Activated naive CD8-positive, alpha-beta T cell treated with anti-CD3 and anti-CD28 coated beads, Interleukin-2, amount 50 U/mL, for 24 hours (primary cell): ENCODE measurements around the gene ETV1.

Experiments
- ATAC-seq: fragments of 150-1000 bp; cut with Tn5 transposase; one replicate; pipeline ENCODE4 v1.10.0; 2021
- DNase-seq: peaks from one replicate; pipeline ENCODE4 v3.0.0; 2021
- H3K27ac Mint-ChIP-seq: one replicate; pipeline ENCODE4 v1.8.0; 2021; ENCODE audit warnings: mild to moderate bottlenecking, mixed read lengths
- H3K27me3 Mint-ChIP-seq: one replicate; pipeline ENCODE4 v1.8.0; 2021; ENCODE audit warnings: mixed read lengths
- H3K36me3 Mint-ChIP-seq: one replicate; pipeline ENCODE4 v1.8.0; 2021; ENCODE audit warnings: low read depth, mixed read lengths
- H3K4me1 Mint-ChIP-seq: one replicate; pipeline ENCODE4 v1.8.0; 2021; ENCODE audit warnings: mixed read lengths
- H3K4me3 Mint-ChIP-seq: one replicate; pipeline ENCODE4 v1.8.0; 2021; ENCODE audit warnings: mild to moderate bottlenecking, moderate library complexity, mixed read lengths
- H3K9me3 Mint-ChIP-seq: one replicate; pipeline ENCODE4 v1.8.0; 2021; ENCODE audit warnings: mixed read lengths

The ETV1 gene

GRCh38 chr7:13991791-13992595, 2.5 kb upstream of the ETV1 start:
- H3K27me3 Mint-ChIP-seq = peaks cover 7% of the 10 kb centered on the region

GRCh38 chr7:13990984-13991790, 1.7 kb upstream of the ETV1 start:
- peaks cover 7% of the 10 kb centered on the region for H3K27me3 Mint-ChIP-seq
- no peaks in the 10 kb centered on the region for H3K4me1 Mint-ChIP-seq
- ATAC-seq (peak; percentile 92), DNase-seq (peak; percentile 78)
- H3K4me3 Mint-ChIP-seq = no peak overlapping the region
- H3K27ac Mint-ChIP-seq = no peak overlapping the region
- no peaks in the 10 kb centered on the region for H3K36me3 Mint-ChIP-seq
- H3K9me3 Mint-ChIP-seq = peaks cover 3% of the 10 kb centered on the region

More at GRCh38 chr7:13991791-13992595, 2.5 kb upstream of the ETV1 start:
- Mint-ChIP-seq H3K27ac (no peak overlapping the region), H3K9me3 (peaks cover 3% of the 10 kb centered on the region), H3K36me3 (no peaks in the 10 kb centered on the region), H3K4me1 (no peaks in the 10 kb centered on the region), H3K4me3 (no peak overlapping the region)
- no peak for DNase-seq
- no peak for ATAC-seq

DNA sequence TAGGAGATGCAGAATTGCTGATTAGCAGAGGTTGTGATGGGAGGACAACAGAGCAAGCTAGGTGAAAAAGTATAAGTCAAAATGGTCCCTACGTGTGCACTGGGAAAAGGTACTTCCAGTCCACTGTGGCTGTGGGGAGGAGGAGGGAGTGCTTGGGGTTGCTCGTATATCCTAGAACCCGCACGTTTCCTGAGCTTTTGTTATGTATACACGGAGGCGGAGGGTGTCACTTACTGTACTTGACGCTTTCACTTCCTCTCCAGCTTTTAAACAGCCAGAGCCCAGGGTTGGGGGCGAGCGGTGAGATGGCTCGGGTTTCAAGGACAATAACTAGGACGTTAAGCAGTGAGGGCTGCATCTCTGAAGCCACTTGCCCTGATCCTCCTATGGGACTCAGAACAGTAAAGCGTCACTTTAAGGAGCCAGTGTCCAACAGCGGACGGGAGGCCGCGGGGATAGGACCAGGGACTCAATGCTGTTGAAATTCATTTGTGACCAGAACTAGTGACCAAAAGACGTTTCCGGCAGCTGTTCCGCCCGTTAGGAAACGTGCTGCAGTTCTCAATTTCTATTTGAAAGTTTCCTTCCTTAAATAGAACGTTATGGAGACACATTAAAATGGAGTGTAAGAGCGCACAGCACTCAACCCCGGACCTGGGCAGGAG, 985 bp upstream of the ETV1 start:
- H3K27ac Mint-ChIP-seq = no peak overlapping the region
- ATAC-seq (peak; percentile 44), DNase-seq (peak; percentile 17)
- no peak overlapping the region for H3K4me3 Mint-ChIP-seq
- H3K27me3 Mint-ChIP-seq = peaks cover 9% of the 10 kb centered on the region
- no peaks in the 10 kb centered on the region for H3K36me3 Mint-ChIP-seq
- H3K4me1 Mint-ChIP-seq = no peaks in the 10 kb centered on the region
- H3K9me3 Mint-ChIP-seq = peaks cover 3% of the 10 kb centered on the region

- DNase-seq (no peak), ATAC-seq (no peak)
- peaks cover 9% of the 10 kb centered on the region for H3K27me3 Mint-ChIP-seq
- H3K4me3 Mint-ChIP-seq = no peak overlapping the region
- peaks cover 3% of the 10 kb centered on the region for H3K9me3 Mint-ChIP-seq
- no peak overlapping the region for H3K27ac Mint-ChIP-seq
- H3K36me3 Mint-ChIP-seq = no peaks in the 10 kb centered on the region
- no peaks in the 10 kb centered on the region for H3K4me1 Mint-ChIP-seq
Measured at GRCh38 chr7:13989949-13990305, 461 bp upstream of the ETV1 start.

DNA sequence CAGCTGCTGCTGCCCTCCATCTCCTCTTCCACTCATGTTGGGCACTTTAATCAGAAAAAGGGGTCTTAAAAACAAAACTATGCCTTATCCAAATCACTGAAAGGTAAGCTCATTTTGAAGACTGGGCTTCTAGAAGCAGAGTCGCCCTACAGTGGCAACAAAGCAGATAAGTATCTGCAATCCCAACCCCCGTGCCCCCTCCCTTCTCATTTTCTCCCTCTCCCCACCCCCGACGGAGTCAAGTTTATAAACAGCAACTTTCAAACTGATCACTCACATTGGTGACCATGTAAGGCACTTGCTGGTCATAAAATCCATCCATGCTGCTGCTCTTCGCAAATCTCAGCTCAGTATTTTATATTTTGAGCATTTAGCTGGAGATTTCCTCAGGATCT, 738 bp downstream of the ETV1 start:
- no peak for DNase-seq
- H3K27ac Mint-ChIP-seq = no peak overlapping the region
- no peaks in the 10 kb centered on the region for H3K4me1 Mint-ChIP-seq
- peaks cover 8% of the 10 kb centered on the region for H3K27me3 Mint-ChIP-seq
- no peaks in the 10 kb centered on the region for H3K36me3 Mint-ChIP-seq
- no peak overlapping the region for H3K4me3 Mint-ChIP-seq
- no peak for ATAC-seq
- H3K9me3 Mint-ChIP-seq = no peaks in the 10 kb centered on the region

DNA sequence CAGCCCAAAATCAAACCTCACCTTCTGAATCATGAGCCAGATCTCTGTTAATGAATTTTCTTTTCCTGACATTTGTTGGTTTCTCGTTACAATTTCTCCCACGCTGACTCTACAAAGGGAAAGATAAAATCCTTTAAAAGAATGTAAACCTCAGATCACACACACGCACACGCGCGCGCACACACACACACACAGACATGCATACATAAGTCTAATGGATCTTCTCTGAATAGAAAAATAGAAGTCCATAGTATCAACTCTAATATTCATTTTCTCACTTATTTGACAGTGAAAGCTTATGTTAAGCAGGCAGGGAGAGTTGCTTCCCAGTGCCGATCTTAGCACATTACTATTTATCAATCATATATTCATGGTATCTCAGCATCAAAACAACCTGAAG, 1.4 kb downstream of the ETV1 start:
- no peaks in the 10 kb centered on the region for H3K36me3 Mint-ChIP-seq
- H3K27ac Mint-ChIP-seq = no peak overlapping the region
- H3K4me1 Mint-ChIP-seq = peaks cover under 1% of the 10 kb centered on the region
- H3K9me3 Mint-ChIP-seq = no peaks in the 10 kb centered on the region
- H3K27me3 Mint-ChIP-seq = peaks cover 5% of the 10 kb centered on the region
- H3K4me3 Mint-ChIP-seq = no peak overlapping the region
- DNase-seq (no peak), ATAC-seq (no peak)

DNA sequence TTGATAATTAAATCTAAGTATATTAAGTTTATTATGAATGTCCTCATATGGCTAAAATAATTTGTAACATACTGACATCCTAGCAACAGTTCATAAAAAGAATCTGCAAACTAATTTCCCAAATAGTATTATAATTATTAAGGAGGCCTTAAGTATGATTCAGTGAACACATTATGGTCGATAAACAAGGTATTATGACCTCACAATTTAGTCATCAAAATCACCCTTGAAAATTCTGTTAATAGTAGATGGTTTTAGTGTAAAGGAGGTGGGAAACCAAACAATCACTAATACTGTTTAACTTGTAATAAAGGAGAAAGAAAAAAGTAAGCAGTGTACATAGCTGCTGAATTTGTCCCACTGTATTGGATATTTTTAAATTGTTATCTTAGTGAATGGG, 2.1 kb downstream of the ETV1 start:
- Mint-ChIP-seq H3K4me1 (peaks cover 6% of the 10 kb centered on the region), H3K36me3 (no peaks in the 10 kb centered on the region), H3K4me3 (no peak overlapping the region), H3K27ac (no peak overlapping the region), H3K27me3 (peaks cover 5% of the 10 kb centered on the region), H3K9me3 (no peaks in the 10 kb centered on the region)
- ATAC-seq (no peak), DNase-seq (no peak)

- Mint-ChIP-seq H3K4me1 (peaks cover 6% of the 10 kb centered on the region), H3K27me3 (peaks cover 5% of the 10 kb centered on the region), H3K27ac (no peak overlapping the region), H3K9me3 (no peaks in the 10 kb centered on the region), H3K4me3 (no peak overlapping the region), H3K36me3 (no peaks in the 10 kb centered on the region)
- DNase-seq = no peak
- no peak for ATAC-seq
Measured at GRCh38 chr7:13986208-13986607, 3.3 kb downstream of the ETV1 start.

- no peak overlapping the region for H3K4me3 Mint-ChIP-seq
- peaks cover 9% of the 10 kb centered on the region for H3K4me1 Mint-ChIP-seq
- H3K36me3 Mint-ChIP-seq = no peaks in the 10 kb centered on the region
- H3K9me3 Mint-ChIP-seq = no peaks in the 10 kb centered on the region
- peaks cover 5% of the 10 kb centered on the region for H3K27me3 Mint-ChIP-seq
- ATAC-seq (no peak), DNase-seq (no peak)
- H3K27ac Mint-ChIP-seq = no peak overlapping the region
Measured at GRCh38 chr7:13984831-13985685, 4.4 kb downstream of the ETV1 start.

DNA sequence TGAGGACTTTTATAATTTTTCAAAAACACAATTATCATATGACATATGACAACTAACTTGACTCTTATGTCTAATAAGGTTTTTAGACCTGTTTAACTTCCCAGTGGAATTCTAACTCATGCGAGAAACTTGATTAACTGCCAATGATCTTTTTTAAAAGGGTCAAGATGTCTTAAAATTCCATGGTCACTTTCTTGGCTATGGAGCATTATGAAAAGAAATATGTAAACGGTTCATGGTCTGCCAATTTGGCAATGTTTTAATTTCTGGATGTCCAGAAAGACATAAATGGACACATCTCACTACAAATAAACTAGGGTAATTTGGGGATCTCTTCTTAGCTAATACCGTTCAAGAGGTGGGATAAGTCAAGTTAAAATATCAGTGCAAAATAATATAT, 5.4 kb downstream of the ETV1 start:
- no peak overlapping the region for H3K4me3 Mint-ChIP-seq
- no peaks in the 10 kb centered on the region for H3K36me3 Mint-ChIP-seq
- H3K27me3 Mint-ChIP-seq = peaks cover 5% of the 10 kb centered on the region
- no peaks in the 10 kb centered on the region for H3K9me3 Mint-ChIP-seq
- no peak for ATAC-seq
- peaks cover 9% of the 10 kb centered on the region for H3K4me1 Mint-ChIP-seq
- H3K27ac Mint-ChIP-seq = no peak overlapping the region
- no peak for DNase-seq

DNA sequence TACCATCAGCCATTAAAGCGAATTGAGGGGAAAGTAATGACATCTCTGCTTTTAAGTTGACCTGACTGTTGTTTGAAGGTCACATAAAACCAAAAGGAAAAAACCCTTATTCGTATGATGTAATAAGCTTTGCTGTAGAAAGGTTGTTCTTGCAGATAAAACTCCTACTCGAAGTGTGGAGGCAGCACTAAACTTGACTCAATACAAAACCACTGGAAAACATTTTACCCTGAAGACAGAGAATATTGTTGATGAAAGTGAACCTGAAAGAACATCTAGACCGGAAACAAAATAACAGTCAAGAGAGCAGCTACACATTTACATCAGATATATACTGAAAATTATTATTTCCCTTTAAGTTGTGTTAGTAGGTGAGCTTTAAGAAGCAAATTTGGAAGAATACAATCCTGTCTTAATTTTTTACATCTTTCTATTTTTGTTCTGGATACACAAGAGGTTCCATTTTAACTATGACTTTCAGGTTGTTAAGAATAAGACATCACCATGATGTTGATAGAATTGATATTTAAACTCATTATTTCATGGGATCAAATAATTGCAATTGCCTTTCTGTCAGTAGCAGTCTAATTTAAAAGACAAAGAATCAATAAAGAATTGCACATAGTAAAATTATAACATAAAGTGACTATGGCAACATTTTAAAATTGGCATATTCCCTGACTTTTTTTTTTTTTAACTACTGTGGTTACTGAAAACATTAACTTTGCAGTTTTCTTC, 6.4 kb downstream of the ETV1 start:
- peaks cover 5% of the 10 kb centered on the region for H3K27me3 Mint-ChIP-seq
- no peak overlapping the region for H3K27ac Mint-ChIP-seq
- DNase-seq (no peak), ATAC-seq (no peak)
- peaks cover 9% of the 10 kb centered on the region for H3K4me1 Mint-ChIP-seq
- no peaks in the 10 kb centered on the region for H3K9me3 Mint-ChIP-seq
- no peaks in the 10 kb centered on the region for H3K36me3 Mint-ChIP-seq
- H3K4me3 Mint-ChIP-seq = no peak overlapping the region

GRCh38 chr7:13981070-13981469, 8.4 kb downstream of the ETV1 start:
- no peaks in the 10 kb centered on the region for H3K36me3 Mint-ChIP-seq
- no peak overlapping the region for H3K4me3 Mint-ChIP-seq
- no peak overlapping the region for H3K27ac Mint-ChIP-seq
- H3K27me3 Mint-ChIP-seq = peaks cover 2% of the 10 kb centered on the region
- DNase-seq = no peak
- ATAC-seq = no peak
- H3K4me1 Mint-ChIP-seq = peaks cover 9% of the 10 kb centered on the region
- no peaks in the 10 kb centered on the region for H3K9me3 Mint-ChIP-seq

DNA sequence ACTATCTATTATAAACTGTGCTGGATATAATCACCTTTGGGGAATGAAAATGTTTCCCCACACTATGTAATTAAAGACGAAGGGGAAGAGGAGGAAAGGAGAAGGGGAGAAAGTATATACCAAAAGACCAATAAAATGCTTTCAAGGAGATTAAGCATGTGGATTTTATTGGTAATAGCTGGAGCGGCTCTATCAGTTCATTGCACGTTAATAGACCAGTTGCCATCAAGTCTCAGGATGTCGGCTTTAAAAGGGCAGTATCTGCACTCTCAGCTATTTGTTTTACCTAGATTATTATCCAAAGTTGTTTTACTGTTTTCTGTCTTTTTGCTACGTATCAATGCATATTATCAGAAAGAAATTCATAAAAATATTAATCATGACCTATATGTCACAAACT, 9.0 kb downstream of the ETV1 start:
- H3K4me1 Mint-ChIP-seq = peaks cover 9% of the 10 kb centered on the region
- H3K9me3 Mint-ChIP-seq = no peaks in the 10 kb centered on the region
- no peaks in the 10 kb centered on the region for H3K36me3 Mint-ChIP-seq
- DNase-seq = no peak
- H3K4me3 Mint-ChIP-seq = no peak overlapping the region
- no peak for ATAC-seq
- no peaks in the 10 kb centered on the region for H3K27me3 Mint-ChIP-seq
- H3K27ac Mint-ChIP-seq = no peak overlapping the region
